Parathyroid adenoma (tissue), 2 donors: ENCODE measurements around the gene PPOX.

Experiments
- H2AFZ ChIP-seq: fragments of 300-600 bp; sonication (generic); one replicate; pipeline ENCODE4 v1.7.0; 2017; ENCODE audit warnings: antibody characterized with exemption, mild to moderate bottlenecking
- H3K27ac ChIP-seq: fragments of 300-600 bp; sonication (generic); one replicate; pipeline ENCODE4 v1.7.0; 2017
- H3K27me3 ChIP-seq: fragments of 300-600 bp; sonication (generic); one replicate; pipeline ENCODE4 v1.7.0; 2017; ENCODE audit warnings: low read length; ENCODE audit not compliant: control insufficient read depth, insufficient read depth
- H3K36me3 ChIP-seq: fragments of 300-600 bp; sonication (generic); one replicate; pipeline ENCODE4 v1.7.0; 2017; ENCODE audit warnings: low read length; ENCODE audit not compliant: control insufficient read depth, insufficient read depth
- H3K4me1 ChIP-seq: fragments of 300-600 bp; sonication (generic); one replicate; pipeline ENCODE4 v1.7.0; 2017; ENCODE audit warnings: control low read depth
- H3K4me2 ChIP-seq: fragments of 300-600 bp; sonication (generic); one replicate; pipeline ENCODE4 v1.7.0; 2017; ENCODE audit warnings: low read length
- H3K4me3 ChIP-seq: fragments of 300-600 bp; sonication (generic); one replicate; pipeline ENCODE4 v1.7.0; 2017; ENCODE audit warnings: low read depth, low read length
- H3K79me2 ChIP-seq: fragments of 300-600 bp; sonication (generic); one replicate; pipeline ENCODE4 v1.7.0; 2017; ENCODE audit warnings: control low read depth
- H3K9ac ChIP-seq: fragments of 300-600 bp; sonication (generic); one replicate; pipeline ENCODE4 v1.7.0; 2017; ENCODE audit warnings: mild to moderate bottlenecking
- H3K9me3 ChIP-seq: fragments of 300-600 bp; sonication (generic); one replicate; pipeline ENCODE4 v1.7.0; 2017; ENCODE audit warnings: low read length; ENCODE audit not compliant: control insufficient read depth
- TF ChIP-seq, protein P1 (sequence below): fragments of 300-600 bp; sonication (generic); IDR thresholded peaks from one replicate; pipeline ENCODE4 v1.7.0; 2017; ENCODE audit warnings: antibody characterized with exemption, mild to moderate bottlenecking
- donor health status: primary hyperparathyroidism.

The PPOX gene

DNA sequence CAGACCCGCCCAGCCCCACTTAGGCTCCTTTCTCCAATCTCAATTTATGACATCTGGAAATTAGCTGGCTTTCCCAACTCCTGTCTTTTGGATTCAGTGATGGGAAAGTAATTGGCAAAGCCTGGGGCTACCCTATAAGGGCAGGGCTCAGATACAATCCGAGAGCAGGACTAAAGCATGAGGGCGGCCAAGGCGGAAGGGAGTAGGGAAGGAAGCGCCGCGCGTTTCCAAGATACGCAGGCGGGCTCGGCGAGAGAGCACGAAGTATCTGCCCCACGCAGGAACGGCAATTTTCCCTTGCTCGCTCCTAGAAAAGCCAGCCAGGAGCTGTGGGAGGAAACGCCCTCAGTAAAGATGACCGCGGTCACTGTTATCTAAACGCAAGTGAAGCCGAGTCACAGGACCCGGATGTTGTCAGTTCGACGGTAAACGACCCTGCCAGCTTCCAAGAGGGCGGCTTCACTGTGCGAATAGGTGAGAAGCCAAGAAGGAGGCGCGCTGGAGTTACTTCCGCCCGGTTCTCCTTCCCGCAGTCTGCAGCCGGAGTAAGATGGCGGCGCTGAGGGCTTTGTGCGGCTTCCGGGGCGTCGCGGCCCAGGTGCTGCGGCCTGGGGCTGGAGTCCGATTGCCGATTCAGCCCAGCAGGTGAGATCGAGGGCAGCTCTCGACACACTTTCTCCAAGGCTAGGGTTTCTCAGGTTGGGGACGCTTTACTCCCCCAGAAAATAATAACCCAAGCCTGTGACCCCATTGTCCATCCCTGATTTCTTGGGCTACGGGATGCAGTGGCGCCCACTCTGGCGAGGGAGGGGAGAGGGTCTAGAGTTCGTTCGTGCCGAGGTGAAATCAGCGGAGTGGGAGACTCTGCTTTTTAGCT, 35.8 kb downstream of the PPOX start, which contains the start of gene NDUFS2:
NDUFS2 (plus strand) TSS at position 532 of the 877 bp plus-strand sequence; CDS start at position 551, 19 bp downstream.
- Histone ChIP-seq H3K9me3 (no peaks in the 10 kb centered on the region), H2AFZ (peak within 1 kb of the TSS; percentile 97), H3K4me2 (peak within 1 kb of the TSS; percentile 90), H3K9ac (peak within 1 kb of the TSS; percentile 72), H3K4me3 (peak within 1 kb of the TSS; percentile 99), H3K27me3 (no peaks in the 10 kb centered on the region), H3K79me2 (peaks cover 11% of the 10 kb centered on the region), H3K36me3 (no peaks in the 10 kb centered on the region), H3K27ac (peak within 1 kb of the TSS; percentile 98), H3K4me1 (peaks cover 4% of the 10 kb centered on the region)
- TF ChIP-seq, protein P1, sequence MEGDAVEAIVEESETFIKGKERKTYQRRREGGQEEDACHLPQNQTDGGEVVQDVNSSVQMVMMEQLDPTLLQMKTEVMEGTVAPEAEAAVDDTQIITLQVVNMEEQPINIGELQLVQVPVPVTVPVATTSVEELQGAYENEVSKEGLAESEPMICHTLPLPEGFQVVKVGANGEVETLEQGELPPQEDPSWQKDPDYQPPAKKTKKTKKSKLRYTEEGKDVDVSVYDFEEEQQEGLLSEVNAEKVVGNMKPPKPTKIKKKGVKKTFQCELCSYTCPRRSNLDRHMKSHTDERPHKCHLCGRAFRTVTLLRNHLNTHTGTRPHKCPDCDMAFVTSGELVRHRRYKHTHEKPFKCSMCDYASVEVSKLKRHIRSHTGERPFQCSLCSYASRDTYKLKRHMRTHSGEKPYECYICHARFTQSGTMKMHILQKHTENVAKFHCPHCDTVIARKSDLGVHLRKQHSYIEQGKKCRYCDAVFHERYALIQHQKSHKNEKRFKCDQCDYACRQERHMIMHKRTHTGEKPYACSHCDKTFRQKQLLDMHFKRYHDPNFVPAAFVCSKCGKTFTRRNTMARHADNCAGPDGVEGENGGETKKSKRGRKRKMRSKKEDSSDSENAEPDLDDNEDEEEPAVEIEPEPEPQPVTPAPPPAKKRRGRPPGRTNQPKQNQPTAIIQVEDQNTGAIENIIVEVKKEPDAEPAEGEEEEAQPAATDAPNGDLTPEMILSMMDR: no peak

DNA sequence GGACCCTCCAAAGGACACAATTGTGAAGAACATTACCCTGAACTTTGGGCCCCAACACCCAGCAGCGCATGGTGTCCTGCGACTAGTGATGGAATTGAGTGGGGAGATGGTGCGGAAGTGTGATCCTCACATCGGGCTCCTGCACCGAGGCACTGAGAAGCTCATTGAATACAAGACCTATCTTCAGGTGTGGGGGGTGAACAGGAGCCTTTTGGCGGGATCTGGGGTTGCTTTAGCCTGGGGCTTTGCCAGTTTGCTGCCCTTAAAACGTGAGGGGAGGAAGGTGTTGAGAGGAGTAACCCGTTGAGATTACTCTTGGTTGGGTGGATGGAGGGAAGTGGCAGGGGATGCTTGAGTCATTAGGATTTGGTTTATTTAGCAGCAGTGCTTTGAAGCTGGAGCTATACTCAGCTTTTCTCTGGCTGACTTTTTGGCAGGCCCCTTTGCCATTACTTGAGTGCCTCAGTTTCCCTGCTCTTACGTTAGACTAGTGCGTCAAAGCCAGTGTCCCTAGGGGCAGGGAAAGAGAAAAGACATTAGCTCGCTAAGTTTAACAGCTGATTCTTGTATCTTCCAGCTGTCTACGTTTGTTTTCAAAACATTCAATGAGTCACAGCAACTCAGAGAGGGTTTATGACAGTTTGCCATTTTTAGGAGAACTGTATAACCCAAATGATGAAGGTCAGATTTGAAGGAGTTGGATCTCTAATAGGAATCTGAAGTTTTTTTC, 40.4 kb downstream of the PPOX start:
- no peaks in the 10 kb centered on the region for H3K27me3 ChIP-seq
- H3K9me3 ChIP-seq: no peaks in the 10 kb centered on the region
- TF ChIP-seq, protein P1: no peak
- H3K4me3 ChIP-seq: no peak overlapping the region
- H3K27ac ChIP-seq: peak overlapping the region; percentile 85
- no peak overlapping the region for H2AFZ ChIP-seq
- H3K4me2 ChIP-seq: no peak overlapping the region
- H3K9ac ChIP-seq: no peak overlapping the region
- peaks cover 11% of the 10 kb centered on the region for H3K79me2 ChIP-seq
- peaks cover 4% of the 10 kb centered on the region for H3K4me1 ChIP-seq
- no peaks in the 10 kb centered on the region for H3K36me3 ChIP-seq

DNA sequence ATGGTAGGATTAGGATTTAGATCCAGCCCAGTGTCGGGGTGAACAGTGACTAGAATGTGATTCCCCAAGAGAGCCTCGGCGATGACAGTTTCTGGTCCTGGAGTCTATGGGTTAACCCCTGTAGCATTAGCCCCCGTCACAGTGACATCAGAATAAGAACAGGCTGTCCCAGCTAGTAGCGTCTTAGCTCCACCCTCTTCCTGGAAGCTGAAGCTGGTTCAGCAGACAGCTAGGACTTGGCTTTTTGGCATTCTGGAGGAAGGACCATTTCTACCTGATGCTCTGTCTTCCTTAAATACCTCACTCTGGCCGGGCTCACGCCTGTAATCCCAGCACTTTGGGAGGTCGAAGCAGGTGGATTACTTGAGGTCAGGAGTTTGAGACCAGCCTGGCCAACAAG, 40.9 kb downstream of the PPOX start:
- H3K79me2 ChIP-seq: peaks cover 11% of the 10 kb centered on the region
- H3K9me3 ChIP-seq: no peaks in the 10 kb centered on the region
- TF ChIP-seq, protein P1: no peak
- no peak overlapping the region for H3K4me2 ChIP-seq
- H3K9ac ChIP-seq: no peak overlapping the region
- no peak overlapping the region for H3K4me3 ChIP-seq
- no peaks in the 10 kb centered on the region for H3K36me3 ChIP-seq
- H3K27me3 ChIP-seq: no peaks in the 10 kb centered on the region
- H3K27ac ChIP-seq: peak overlapping the region; percentile 85
- peaks cover 2% of the 10 kb centered on the region for H3K4me1 ChIP-seq
- H2AFZ ChIP-seq: no peak overlapping the region

DNA sequence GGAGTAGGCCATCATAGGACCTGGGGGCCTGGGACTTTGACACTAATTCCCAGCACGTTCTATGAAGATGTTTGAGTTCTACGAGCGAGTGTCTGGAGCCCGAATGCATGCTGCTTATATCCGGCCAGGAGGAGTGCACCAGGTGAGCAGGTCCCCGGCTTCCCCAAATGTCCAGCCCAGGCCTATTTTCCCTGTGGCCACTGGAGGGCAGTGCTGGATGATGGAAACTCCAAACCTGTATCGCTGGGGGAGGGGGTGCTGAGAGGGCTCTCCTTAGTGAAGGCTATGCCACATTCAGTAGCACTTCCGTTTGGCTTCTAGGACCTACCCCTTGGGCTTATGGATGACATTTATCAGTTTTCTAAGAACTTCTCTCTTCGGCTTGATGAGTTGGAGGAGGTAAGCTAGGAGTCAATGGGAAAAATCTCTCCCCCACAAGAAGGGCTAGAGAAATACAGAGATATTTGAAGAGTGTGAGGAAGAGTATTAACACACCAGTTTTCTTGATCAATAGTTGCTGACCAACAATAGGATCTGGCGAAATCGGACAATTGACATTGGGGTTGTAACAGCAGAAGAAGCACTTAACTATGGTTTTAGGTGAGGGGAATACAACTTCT, 43.7 kb downstream of the PPOX start:
- Histone ChIP-seq H3K4me1 (no peaks in the 10 kb centered on the region), H3K36me3 (no peaks in the 10 kb centered on the region), H3K4me3 (peak overlapping the region; percentile 15), H3K4me2 (peak overlapping the region; percentile 15), H2AFZ (no peak overlapping the region), H3K79me2 (no peaks in the 10 kb centered on the region), H3K9ac (no peak overlapping the region), H3K27me3 (no peaks in the 10 kb centered on the region), H3K9me3 (no peaks in the 10 kb centered on the region), H3K27ac (no peak overlapping the region)
- TF ChIP-seq, protein P1: peak; percentile 76
